GM13976 (cell line): ENCODE data around the gene ICAM1.

ENCODE experiments used
- DNase-seq: peaks from one replicate; pipeline ENCODE4 v3.0.0; 2012; ENCODE audit warnings: low spot score
- in situ Hi-C: fragments of 300-500 bp; cut with MboI; formaldehyde crosslinking; loops from one replicate; pipeline ENCODE4 v1.12.0; 2022; ENCODE audit warnings: low sequenced_read_pairs, mixed read lengths, inconsistent platforms; ENCODE audit not compliant: unreplicated experiment
- TF ChIP-seq, protein P1 (sequence below): IDR thresholded peaks from 2 replicates; pipeline ENCODE4 v1.5.1; 2012; ENCODE audit warnings: borderline replicate concordance, mild to moderate bottlenecking; ENCODE audit not compliant: insufficient read depth; ENCODE audit errors: extremely low read depth, missing control alignments, control extremely low read depth

Gene ICAM1

DNA sequence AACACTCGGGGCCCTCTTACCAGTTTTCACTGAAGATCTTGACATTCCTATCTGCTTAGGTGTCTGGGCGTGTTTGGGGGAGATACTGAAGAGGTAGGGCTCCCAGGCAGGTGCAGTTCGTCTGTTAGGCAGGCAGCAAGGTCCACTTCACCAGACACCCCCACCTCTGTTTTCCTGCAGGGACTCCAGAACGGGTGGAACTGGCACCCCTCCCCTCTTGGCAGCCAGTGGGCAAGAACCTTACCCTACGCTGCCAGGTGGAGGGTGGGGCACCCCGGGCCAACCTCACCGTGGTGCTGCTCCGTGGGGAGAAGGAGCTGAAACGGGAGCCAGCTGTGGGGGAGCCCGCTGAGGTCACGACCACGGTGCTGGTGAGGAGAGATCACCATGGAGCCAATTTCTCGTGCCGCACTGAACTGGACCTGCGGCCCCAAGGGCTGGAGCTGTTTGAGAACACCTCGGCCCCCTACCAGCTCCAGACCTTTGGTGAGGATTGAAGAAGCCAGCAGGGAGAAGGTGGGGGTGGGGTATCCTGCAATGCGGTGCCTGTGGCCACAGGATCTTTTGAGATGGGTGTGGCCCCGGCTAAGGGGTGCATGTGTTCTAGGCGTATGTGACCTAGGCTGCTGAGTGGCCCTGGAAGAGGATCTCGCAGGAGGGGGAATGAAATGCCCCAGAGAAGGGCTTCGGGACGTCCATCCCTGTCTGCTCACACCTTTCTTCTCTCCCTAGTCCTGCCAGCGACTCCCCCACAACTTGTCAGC lies 12.6 kb downstream of the ICAM1 start:
- DNase-seq: no peak
- in situ Hi-C loops: no loop called here
- TF ChIP-seq, protein P1, sequence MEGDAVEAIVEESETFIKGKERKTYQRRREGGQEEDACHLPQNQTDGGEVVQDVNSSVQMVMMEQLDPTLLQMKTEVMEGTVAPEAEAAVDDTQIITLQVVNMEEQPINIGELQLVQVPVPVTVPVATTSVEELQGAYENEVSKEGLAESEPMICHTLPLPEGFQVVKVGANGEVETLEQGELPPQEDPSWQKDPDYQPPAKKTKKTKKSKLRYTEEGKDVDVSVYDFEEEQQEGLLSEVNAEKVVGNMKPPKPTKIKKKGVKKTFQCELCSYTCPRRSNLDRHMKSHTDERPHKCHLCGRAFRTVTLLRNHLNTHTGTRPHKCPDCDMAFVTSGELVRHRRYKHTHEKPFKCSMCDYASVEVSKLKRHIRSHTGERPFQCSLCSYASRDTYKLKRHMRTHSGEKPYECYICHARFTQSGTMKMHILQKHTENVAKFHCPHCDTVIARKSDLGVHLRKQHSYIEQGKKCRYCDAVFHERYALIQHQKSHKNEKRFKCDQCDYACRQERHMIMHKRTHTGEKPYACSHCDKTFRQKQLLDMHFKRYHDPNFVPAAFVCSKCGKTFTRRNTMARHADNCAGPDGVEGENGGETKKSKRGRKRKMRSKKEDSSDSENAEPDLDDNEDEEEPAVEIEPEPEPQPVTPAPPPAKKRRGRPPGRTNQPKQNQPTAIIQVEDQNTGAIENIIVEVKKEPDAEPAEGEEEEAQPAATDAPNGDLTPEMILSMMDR: no peak

DNA sequence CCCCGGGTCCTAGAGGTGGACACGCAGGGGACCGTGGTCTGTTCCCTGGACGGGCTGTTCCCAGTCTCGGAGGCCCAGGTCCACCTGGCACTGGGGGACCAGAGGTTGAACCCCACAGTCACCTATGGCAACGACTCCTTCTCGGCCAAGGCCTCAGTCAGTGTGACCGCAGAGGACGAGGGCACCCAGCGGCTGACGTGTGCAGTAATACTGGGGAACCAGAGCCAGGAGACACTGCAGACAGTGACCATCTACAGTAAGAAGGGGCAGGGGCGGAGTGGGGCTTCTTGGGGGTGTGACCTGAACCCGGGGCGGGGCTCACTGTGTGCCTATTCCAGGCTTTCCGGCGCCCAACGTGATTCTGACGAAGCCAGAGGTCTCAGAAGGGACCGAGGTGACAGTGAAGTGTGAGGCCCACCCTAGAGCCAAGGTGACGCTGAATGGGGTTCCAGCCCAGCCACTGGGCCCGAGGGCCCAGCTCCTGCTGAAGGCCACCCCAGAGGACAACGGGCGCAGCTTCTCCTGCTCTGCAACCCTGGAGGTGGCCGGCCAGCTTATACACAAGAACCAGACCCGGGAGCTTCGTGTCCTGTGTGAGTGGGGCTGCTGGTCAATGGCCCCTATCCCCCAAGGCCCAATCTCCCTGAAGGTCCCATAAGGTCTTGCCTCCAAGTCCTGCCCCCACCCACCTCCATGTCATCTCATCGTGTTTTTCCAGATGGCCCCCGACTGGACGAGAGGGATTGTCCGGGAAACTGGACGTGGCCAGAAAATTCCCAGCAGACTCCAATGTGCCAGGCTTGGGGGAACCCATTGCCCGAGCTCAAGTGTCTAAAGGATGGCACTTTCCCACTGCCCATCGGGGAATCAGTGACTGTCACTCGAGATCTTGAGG lies 13.4 kb downstream of the ICAM1 start:
- DNase-seq: no peak
- in situ Hi-C loops: no loop called here
- TF ChIP-seq, protein P1: no peak

DNA sequence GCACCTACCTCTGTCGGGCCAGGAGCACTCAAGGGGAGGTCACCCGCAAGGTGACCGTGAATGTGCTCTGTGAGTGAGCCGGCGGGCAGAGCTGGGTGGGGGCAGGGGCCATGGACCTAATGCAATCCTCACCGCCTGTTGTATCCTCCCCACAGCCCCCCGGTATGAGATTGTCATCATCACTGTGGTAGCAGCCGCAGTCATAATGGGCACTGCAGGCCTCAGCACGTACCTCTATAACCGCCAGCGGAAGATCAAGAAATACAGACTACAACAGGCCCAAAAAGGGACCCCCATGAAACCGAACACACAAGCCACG lies 14.0 kb downstream of the ICAM1 start:
- no peak for DNase-seq
- TF ChIP-seq, protein P1: no peak
- in situ Hi-C loops: no loop called here

DNA sequence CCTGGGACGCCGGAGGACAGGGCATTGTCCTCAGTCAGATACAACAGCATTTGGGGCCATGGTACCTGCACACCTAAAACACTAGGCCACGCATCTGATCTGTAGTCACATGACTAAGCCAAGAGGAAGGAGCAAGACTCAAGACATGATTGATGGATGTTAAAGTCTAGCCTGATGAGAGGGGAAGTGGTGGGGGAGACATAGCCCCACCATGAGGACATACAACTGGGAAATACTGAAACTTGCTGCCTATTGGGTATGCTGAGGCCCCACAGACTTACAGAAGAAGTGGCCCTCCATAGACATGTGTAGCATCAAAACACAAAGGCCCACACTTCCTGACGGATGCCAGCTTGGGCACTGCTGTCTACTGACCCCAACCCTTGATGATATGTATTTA lies 14.5 kb downstream of the ICAM1 start:
- in situ Hi-C loops: no loop called here
- DNase-seq: no peak
- TF ChIP-seq, protein P1: no peak

DNA sequence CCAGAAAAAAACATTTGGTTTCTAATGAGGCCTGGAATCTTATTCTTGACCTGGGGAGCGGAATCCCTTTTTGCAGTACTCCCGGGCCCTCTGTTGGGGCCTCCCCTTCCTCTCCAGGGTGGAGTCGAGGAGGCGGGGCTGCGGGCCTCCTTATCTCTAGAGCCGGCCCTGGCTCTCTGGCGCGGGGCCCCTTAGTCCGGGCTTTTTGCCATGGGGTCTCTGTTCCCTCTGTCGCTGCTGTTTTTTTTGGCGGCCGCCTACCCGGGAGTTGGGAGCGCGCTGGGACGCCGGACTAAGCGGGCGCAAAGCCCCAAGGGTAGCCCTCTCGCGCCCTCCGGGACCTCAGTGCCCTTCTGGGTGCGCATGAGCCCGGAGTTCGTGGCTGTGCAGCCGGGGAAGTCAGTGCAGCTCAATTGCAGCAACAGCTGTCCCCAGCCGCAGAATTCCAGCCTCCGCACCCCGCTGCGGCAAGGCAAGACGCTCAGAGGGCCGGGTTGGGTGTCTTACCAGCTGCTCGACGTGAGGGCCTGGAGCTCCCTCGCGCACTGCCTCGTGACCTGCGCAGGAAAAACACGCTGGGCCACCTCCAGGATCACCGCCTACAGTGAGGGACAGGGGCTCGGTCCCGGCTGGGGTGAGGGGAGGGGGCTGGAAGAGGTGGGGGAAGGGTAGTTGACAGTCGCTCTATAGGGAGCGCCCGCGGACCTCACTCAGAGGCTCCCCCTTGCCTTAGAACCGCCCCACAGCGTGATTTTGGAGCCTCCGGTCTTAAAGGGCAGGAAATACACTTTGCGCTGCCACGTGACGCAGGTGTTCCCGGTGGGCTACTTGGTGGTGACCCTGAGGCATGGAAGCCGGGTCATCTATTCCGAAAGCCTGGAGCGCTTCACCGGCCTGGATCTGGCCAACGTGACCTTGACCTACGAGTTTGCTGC lies 16.1 kb downstream of the ICAM1 start, which contains the start of gene ICAM4:
TSS of gene ICAM4 (plus strand) at position 153 of the 935 bp plus-strand sequence. CDS start at position 211, 58 bp downstream.
- in situ Hi-C loops: no loop called here
- DNase-seq: peak; percentile 71
- TF ChIP-seq, protein P1: no peak

DNA sequence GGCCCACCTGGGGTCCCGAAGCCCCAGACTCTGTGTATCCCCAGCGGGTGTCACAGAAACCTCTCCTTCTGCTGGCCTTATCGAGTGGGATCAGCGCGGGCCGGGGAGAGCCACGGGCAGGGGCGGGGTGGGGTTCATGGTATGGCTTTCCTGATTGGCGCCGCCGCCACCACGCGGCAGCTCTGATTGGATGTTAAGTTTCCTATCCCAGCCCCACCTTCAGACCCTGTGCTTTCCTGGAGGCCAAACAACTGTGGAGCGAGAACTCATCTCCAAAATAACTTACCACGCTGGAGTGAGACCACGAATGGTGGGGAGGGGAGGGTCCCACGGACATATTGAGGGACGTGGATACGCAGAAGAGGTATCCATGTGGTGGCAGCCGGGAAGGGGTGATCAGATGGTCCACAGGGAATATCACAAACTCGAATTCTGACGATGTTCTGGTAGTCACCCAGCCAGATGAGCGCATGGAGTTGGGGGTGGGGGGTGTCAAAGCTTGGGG lies 17.8 kb downstream of the ICAM1 start:
- in situ Hi-C loops: no loop called here
- peak; percentile 80 for DNase-seq
- TF ChIP-seq, protein P1: no peak
